GM21529 (cell line): ENCODE data around the gene WDR76.
A peak's percentile ranks its signal among the peaks of the same experiment; 100 is the strongest.
"Not testable (repeated sequence)": the region's sequence is repeated elsewhere in the genome, so short reads cannot be mapped to it uniquely, and the experiment has no call there.

Source experiments
- ATAC-seq: cut with Tn5 transposase; IDR thresholded peaks from one replicate; pipeline ENCODE4 v1.9.1; 2021; ENCODE audit not compliant: unreplicated experiment

The WDR76 gene

GRCh38 chr15:43815064-43815463 is 11.7 kb upstream of the WDR76 start:
- not testable (repeated sequence) for ATAC-seq

DNA sequence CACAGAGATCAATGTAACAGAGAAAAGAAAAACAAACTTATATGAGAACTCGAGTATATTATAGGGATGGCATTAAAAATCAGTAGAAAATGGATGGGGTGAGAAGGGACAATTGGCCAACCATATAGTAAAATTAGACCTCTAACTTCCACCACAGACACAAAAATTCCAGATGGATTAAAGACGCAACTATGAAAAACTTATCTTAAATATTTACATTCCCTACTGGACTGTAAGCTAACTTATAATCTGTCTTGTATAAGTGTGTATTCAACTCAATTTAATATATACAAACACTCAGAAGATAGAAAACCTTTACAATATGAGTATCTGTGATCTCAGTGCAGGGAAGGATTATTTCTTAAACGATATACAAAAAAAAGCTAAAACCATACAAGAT is 5.3 kb upstream of the WDR76 start:
- no peak for ATAC-seq

DNA sequence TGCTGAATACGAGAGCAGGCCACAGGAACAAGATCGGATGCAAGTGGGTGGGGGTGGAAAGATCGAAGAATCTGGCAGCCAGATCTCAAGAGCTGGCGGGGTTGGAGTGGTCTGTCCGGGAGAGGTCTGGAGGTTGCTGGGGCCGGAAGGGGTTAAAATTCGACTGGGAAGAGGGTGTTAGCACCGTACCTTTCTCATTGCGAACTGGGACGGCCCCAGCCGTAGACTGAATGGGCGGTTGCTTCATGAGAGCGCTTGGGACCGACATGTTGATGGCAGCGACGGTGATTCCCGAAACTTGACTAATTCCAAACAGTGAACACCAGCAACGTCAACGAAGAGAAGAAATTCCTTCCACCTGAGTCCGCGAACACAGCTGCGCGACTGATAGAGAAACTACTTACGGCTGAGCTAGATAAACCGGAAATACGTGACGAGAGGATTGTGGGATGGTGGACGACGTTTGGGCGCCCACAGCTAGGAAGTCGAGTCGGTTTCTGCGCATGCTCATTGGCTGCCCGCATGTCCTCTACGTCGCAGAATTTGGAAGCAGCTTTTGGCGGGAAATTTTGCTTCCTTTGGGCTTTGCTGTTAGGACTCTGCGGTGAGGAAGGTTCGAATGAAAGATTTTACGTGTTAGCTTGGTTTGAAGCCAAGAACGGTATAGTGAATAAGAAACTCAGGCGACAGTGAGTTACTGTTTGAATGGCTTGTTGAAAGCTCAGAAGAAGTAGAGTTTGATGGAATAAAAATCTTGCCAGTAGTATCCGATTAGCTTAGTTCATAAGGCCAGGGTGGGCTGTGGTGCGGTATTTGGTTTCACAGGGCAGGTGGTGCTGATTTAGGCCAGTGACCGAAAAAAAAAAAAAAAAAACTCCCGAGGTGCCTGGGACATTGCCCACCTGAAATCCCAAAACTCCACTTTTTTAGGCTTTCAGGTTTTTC is 2.2 kb upstream of the WDR76 start, which contains the start of gene MFAP1:
Gene MFAP1 (minus strand): TSS at position 389 of the 945 bp plus-strand sequence. CDS start 121 bp downstream, at position 268.
- ATAC-seq: peak; percentile 66

DNA sequence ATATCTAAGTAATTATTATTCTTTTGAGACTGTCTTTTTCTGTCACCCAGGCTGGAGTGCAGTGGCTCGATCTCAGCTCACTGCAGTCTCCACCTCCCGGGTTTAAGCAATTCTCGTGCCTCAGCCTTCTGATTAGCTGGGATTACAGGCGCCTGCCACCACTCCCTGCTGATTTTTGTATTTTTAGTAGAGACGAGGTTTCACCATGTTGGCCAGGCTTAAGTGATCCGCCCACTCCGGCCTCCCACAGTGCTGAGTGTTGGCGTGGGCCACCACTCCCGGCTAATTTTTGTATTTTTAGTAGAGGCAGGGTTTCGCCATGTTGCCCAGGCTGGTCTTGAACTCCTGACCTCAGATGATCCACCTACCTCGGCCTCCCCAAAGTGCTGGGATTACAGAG is 1.5 kb upstream of the WDR76 start:
- not testable (repeated sequence) for ATAC-seq

GRCh38 chr15:43826029-43826507 is 734 bp upstream of the WDR76 start:
- no peak for ATAC-seq

- no peak for ATAC-seq
These were observed 1.4 kb downstream of the WDR76 start for GRCh38 chr15:43828061-43828657.

DNA sequence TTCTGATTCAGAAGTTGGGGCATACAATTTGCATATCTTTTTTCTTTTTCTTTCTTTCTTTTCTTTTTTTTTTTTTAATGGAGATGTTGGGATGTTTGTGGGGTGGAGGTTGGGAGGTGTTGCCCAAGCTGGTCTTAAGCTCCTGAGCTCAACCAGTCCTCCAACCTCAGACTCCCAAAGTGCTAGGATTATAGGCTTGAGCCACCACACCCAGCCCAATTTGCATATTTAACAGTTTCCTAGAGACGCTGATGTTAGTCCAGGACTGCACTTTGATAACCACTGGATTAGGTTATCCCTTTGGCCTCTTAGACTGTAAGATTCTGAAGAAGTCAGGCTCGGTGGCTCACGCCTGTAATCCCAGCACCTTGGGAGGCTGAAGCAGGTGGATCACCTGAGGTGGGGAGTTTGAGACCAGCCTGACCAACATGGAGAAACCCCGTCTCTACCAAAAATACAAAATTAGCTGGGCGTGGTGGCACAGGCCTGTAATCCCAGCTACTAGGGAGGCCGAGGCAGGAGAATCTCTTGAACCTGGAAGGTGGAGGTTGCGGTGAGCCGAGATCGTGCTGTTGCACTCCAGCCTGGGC is 3.2 kb downstream of the WDR76 start:
- not testable (repeated sequence) for ATAC-seq

GRCh38 chr15:43830691-43831275 is 4.0 kb downstream of the WDR76 start:
- not testable (repeated sequence) for ATAC-seq

DNA sequence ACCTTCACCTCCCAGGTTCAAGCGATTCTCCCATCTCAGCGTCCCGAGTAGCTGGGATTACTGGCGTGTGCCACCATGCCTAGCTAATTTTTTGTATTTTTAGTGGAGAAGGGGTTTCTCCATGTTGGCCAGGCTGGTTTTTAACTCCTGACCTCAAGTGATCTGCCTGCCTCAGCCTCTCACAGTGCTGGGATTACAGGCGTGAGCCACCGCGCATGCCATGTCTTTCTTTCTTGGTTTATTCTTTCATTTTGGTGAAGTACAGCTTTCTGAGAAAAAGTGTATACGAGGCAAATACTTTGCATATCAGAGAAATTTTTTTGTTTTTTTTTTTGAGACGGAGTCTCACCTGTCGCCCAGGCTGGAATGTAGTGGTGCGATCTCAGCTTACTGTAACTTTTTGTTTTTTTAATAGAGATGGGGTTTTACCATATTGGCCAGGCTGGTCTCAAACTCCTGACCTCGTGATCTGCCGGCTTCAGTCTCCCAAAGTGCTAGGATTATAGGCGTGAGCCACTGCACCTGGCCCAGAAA is 4.8 kb downstream of the WDR76 start:
- not testable (repeated sequence) for ATAC-seq

GRCh38 chr15:43832485-43832884 is 5.7 kb downstream of the WDR76 start:
- not testable (repeated sequence) for ATAC-seq

DNA sequence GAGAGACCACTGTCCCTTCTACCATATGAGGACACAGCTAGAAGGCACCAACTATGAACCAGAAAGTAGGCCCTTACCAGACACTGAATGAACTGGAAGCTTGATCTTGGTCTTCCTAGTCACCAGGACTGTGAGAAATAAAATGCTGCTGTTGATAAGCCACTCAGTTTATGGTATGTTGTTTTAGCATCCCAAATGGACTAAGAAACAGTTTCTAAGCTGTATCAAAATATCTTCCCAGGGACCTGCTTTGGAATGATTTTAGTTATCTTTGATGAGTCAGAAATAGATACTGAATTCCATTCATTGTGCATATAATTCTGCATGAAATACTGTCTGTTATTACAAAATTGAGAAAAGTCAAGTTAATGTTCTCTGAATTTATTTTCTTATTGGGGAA is 18.6 kb downstream of the WDR76 start:
- ATAC-seq: no peak

- ATAC-seq: no peak
These were observed 24.4 kb downstream of the WDR76 start for GRCh38 chr15:43851251-43851650.

GRCh38 chr15:43852607-43853006 is 25.8 kb downstream of the WDR76 start:
- no peak for ATAC-seq

DNA sequence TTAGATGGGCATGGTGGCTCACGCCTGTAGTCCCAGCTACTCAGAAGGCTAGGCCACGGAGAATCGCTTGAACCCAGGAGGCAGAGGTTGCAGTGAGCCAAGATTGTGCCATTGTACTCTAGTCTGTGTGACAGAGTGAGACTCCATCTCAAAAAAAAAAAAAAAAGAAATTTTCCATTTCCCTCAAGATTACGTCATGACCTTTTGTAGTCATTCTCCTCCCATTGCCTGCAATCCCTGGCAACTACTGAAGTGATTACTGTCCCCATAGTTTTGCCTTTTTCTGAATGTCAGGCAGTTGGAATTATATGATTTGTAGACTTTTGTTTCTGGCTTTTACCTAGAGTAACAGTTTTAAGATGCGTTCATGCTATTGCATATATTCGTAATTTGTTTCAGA is 28.0 kb downstream of the WDR76 start:
- no peak for ATAC-seq

DNA sequence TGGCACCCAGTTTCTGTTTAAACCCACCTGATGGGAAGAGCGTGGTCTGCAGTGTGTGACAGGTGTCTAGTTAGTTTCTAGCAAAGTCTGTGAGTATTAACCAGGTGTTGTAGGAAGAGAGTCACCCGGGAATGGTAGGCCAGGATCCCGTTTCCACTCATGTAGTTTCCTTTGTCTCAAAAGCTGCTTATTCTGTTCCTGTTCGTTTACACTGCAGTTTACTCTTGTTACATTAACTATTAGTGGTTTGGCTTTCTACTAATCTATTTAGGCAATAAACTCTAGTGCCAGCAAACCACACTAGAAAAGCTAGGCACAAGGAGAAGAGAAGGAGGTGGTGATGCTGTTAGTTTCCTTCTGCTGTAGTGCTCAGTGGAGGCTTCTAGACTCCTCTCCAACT is 32.7 kb downstream of the WDR76 start:
- no peak for ATAC-seq

GRCh38 chr15:43866636-43867035 is 39.8 kb downstream of the WDR76 start:
- ATAC-seq: not testable (repeated sequence)

DNA sequence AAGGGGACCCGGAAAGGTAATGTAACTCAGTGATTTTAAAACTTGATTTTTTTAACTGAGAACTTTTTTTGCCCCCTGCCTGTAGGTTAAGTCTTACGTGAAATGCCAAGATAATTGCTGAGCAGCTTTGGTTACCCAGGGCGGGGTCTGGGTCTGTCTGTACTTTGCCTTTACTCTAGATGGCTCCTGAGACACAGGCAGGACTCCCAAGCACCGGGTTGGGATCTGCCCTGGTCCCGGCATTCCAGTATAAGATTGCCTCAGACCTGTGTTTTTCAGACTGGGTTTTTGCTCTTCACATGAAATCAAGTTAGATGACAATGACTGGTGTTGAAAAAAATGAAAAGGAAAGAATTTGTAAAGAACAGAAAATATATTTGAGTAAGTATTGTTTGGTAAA is 40.3 kb downstream of the WDR76 start:
- ATAC-seq: no peak

DNA sequence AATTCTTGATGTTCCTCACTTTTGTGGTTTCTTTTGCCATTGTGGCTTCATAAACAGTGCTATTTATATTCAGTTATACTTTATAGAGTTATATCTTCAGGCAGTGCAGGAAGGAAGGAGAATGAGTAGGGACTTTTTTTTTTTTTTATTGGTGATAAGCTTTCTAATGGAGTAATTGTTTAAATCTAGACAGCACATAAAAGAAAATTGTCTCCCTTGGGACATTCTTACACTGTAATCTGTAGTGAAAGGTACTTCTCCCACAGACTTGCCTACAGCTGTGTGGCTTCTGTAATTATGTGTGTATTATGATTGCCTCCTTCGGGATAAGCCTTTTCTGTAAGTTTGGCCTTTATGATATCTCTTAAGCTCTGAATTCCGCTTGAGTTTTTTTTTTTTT is 41.6 kb downstream of the WDR76 start:
- ATAC-seq: no peak

GRCh38 chr15:43871835-43872234 is 45.0 kb downstream of the WDR76 start:
- no peak for ATAC-seq

GRCh38 chr15:43872416-43873020 is 45.7 kb downstream of the WDR76 start:
- no peak for ATAC-seq

DNA sequence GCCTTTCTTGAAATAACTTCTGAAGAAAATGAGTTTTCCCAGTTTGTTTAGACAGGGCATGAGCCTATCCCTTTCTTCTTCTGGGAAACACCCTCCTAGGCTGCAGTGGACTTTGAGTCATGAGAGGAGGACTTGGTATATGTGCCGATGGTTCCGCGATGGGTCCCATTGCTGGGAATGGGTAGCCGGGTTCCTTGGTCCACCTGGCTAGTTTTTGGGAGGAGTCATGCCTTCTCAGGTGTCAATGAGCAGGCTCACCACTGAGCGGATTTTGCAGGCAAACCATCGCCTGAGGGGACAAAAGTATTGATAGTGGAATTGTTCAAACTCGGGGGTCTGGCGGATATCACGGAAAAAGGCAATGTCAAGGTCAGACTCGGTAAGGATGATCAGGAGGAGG is 46.8 kb downstream of the WDR76 start:
- no peak for ATAC-seq
